ENCODE data around the gene COG1. TPM values are rescaled to one million over a fixed set of nuclear protein-coding genes. Genes with fewer than 3 reads are reported as not detected.

Gene COG1
- polyA plus RNA-seq, 3 donors, result 5.1 to 24.4 (median 8.0) TPM

DNA sequence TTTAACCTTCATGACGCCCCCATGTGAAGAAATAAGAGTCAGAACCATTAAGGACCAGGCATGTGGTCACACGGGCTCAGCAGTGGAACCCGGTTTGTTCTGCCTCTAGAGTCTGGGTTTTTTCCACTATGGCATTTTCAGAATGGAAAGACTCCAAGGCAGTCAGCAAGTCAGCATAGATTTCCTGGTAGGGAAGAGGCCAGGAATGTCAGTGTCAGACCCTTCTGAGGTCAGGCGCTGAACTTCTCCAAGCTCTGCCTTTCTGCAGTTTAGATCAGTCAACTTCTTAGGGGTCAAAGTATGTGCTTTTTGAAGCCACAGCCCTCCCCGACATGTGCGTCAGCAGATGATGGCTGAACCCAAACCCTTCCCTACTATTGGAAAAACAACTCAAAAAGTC lies 24.2 kb upstream of the COG1 start:
- peaks cover 39 to 51% of the 10 kb centered on the region in 2 donors for H3K27me3 ChIP-seq (ENCODE audit: control insufficient read depth in 2 of 2, insufficient read depth in 2 of 2, low read length in 2 of 2)
- peak overlapping the region in 1 of 2 donors; percentile 60 for H3K4me3 Mint-ChIP-seq
- H3K36me3 ChIP-seq (replicated peaks in 1 of 2; ENCODE audit: control insufficient read depth in 1 of 2, insufficient read depth in 2 of 2, low read length in 2 of 2), result no peaks in the 10 kb centered on the region
- no peak overlapping the region for H3K4me3 ChIP-seq (replicated peaks in 1 of 3; ENCODE audit: low read depth in 2 of 3, low read length in 3 of 3)
- DNase-seq, result no peak
- peaks cover 0 to 11% of the 10 kb centered on the region in 2 donors for H3K9me3 ChIP-seq (replicated peaks in 1 of 2; ENCODE audit: control insufficient read depth in 1 of 2, insufficient read depth in 1 of 2, low read length in 2 of 2)
- no peak for TF ChIP-seq CTCF (IDR thresholded peaks at IDR 0.05)
- peaks cover 46 to 61% (median 53%) of the 10 kb centered on the region in 3 donors for H3K27me3 Mint-ChIP-seq (ENCODE audit: low read depth in 3 of 3)
- no peak overlapping the region for H3K9ac ChIP-seq (ENCODE audit: insufficient read depth, low read length, poor library complexity, severe bottlenecking)
- H3K36me3 Mint-ChIP-seq, result peaks cover 0 to 3% of the 10 kb centered on the region in 2 donors
- H3K4me1 Mint-ChIP-seq, result peaks cover 37% of the 10 kb centered on the region
- H3K9me3 Mint-ChIP-seq, result peaks cover 0 to 19% (median 7%) of the 10 kb centered on the region in 7 donors
- WGBS (ENCODE audit: insufficient coverage), result 86% methylated on average over 3 of the region's 6 CpGs
- H4K20me1 ChIP-seq (ENCODE audit: insufficient read depth, low read length), result no peaks in the 10 kb centered on the region
- H3K4me2 ChIP-seq (replicated peaks; ENCODE audit: extremely low read depth, low read length, poor library complexity, severe bottlenecking), result no peak overlapping the region
- peaks cover 34% of the 10 kb centered on the region in 2 donors for H3K4me1 ChIP-seq (ENCODE audit: control insufficient read depth in 1 of 2, insufficient read depth in 2 of 2, low read length in 2 of 2)
- H3K79me2 ChIP-seq (ENCODE audit: insufficient read depth, low read length), result no peaks in the 10 kb centered on the region
- no peak overlapping the region for H3K27ac ChIP-seq (ENCODE audit: low read depth in 1 of 2, low read length in 2 of 2)
- no peak overlapping the region for H2AFZ ChIP-seq (ENCODE audit: insufficient read depth, low read depth, low read length, poor library complexity, severe bottlenecking)
- H3K27ac Mint-ChIP-seq, result no peak overlapping the region
- intact Hi-C loops (cut with micrococcal nuclease), result no loop called here

GRCh38 chr17:73170324-73170723 lies 22.5 kb upstream of the COG1 start:
- intact Hi-C loops (cut with micrococcal nuclease), result no loop called here
- no peaks in the 10 kb centered on the region for H3K79me2 ChIP-seq (ENCODE audit: insufficient read depth, low read length)
- H2AFZ ChIP-seq (ENCODE audit: insufficient read depth, low read depth, low read length, poor library complexity, severe bottlenecking), result no peak overlapping the region
- TF ChIP-seq CTCF (IDR thresholded peaks at IDR 0.05), result no peak
- WGBS (ENCODE audit: insufficient coverage), result no CpG with 5 or more reads among the region's 5 CpGs
- H3K4me3 ChIP-seq (replicated peaks in 1 of 3; ENCODE audit: low read depth in 2 of 3, low read length in 3 of 3), result no peak overlapping the region
- H3K27me3 Mint-ChIP-seq (ENCODE audit: low read depth in 3 of 3), result peaks cover 29 to 44% (median 36%) of the 10 kb centered on the region in 3 donors
- H3K27me3 ChIP-seq (ENCODE audit: control insufficient read depth in 2 of 2, insufficient read depth in 2 of 2, low read length in 2 of 2), result peaks cover 25 to 34% of the 10 kb centered on the region in 2 donors
- H3K4me1 Mint-ChIP-seq, result peaks cover 22% of the 10 kb centered on the region
- H3K9ac ChIP-seq (ENCODE audit: insufficient read depth, low read length, poor library complexity, severe bottlenecking), result no peak overlapping the region
- H3K27ac Mint-ChIP-seq, result no peak overlapping the region
- H3K4me3 Mint-ChIP-seq, result no peak overlapping the region
- H3K4me1 ChIP-seq (ENCODE audit: control insufficient read depth in 1 of 2, insufficient read depth in 2 of 2, low read length in 2 of 2), result peaks cover 19 to 20% of the 10 kb centered on the region in 2 donors
- no peaks in the 10 kb centered on the region for H3K36me3 ChIP-seq (replicated peaks in 1 of 2; ENCODE audit: control insufficient read depth in 1 of 2, insufficient read depth in 2 of 2, low read length in 2 of 2)
- peaks cover 0 to 2% of the 10 kb centered on the region in 2 donors for H3K36me3 Mint-ChIP-seq
- H4K20me1 ChIP-seq (ENCODE audit: insufficient read depth, low read length), result no peaks in the 10 kb centered on the region
- H3K9me3 Mint-ChIP-seq, result peaks cover 0 to 17% (median 4%) of the 10 kb centered on the region in 7 donors
- H3K9me3 ChIP-seq (replicated peaks in 1 of 2; ENCODE audit: control insufficient read depth in 1 of 2, insufficient read depth in 1 of 2, low read length in 2 of 2), result peaks cover 0 to 11% of the 10 kb centered on the region in 2 donors
- H3K4me2 ChIP-seq (replicated peaks; ENCODE audit: extremely low read depth, low read length, poor library complexity, severe bottlenecking), result no peak overlapping the region
- no peak for DNase-seq
- H3K27ac ChIP-seq (ENCODE audit: low read depth in 1 of 2, low read length in 2 of 2), result no peak overlapping the region
